Stimulated activated CD4-positive, alpha-beta T cell treated with anti-CD3 and anti-CD28 coated beads, TNF-alpha, amount 100 ng/mL, for 24 hours (primary cell): ENCODE data around the gene RASIP1.
"Not testable (repeated sequence)": the region's sequence is repeated elsewhere in the genome, so short reads cannot be mapped to it uniquely, and the experiment has no call there.

Source experiments
- DNase-seq, 3 experiments: peaks; one replicate each; pipeline ENCODE4 v3.0.0-alpha.2; 2020; ENCODE audit warnings: low read depth in 3 of 3

Gene RASIP1

DNA sequence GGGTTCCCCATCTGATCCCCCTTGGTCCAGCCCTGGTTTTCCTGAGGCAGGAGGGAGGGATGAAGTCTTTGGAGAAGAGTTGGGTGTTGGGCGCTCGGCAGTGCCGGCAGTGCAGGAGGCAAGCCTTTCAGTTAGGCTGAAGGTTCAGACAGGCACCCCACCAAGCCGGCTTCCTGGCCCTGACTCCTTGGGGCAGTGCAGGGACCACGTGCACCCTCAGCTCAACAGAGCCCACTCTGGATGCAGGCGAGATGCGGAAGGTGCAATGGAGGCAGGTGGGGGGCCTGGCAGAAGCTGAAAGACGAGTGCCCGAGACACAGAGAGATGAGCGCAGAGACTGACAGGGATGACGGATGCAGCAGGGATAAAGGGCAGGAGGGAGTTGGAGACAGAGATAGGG, 31.9 kb downstream of the RASIP1 start:
- no peak for DNase-seq

DNA sequence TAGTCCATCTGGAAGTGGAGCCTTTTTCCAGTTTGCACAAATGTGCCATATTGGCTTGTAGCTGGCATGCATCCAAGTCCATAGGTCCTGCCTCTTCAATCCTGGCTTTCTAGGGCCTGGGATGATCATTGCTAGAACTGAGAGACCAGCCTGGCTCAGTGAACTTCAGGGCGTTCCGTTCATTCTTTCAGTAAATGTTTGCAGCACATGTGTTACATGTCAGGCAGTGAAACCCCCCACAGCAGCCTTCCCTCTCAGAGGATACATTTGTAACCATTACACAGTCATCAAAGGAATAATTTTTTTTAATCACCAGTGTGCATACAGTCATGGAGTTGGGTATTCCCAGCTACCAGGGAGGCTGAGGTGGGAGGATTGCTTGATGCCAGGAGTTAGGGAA, 35.0 kb downstream of the RASIP1 start:
- DNase-seq, result no peak

DNA sequence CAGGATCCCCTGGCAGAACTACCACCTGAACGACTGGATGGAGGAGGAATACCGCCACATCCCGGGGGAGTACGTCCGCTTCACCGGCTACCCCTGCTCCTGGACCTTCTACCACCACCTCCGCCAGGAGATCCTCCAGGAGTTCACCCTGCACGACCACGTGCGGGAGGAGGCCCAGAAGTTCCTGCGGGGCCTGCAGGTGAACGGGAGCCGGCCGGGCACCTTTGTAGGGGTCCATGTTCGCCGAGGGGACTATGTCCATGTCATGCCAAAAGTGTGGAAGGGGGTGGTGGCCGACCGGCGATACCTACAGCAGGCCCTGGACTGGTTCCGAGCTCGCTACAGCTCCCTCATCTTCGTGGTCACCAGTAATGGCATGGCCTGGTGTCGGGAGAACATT, 37.1 kb downstream of the RASIP1 start:
- DNase-seq, result no peak

DNA sequence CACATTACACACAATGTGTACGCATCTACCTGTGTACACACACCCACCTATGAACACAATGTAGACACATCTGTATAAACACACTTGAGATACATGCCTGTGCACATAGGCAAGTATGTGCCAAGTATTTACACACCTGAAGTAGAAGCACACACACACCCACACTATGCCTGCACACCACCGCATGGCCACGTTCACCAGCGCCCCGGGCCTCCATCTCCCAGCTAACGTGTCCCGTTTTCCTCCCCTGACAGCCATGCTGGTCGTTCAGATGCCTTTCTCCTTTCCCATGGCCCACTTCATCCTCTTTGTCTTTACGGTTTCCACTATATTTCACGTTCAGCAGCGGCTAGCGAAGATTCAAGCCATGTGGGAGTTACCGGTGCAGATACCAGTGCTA, 37.7 kb downstream of the RASIP1 start:
- DNase-seq, result no peak

DNA sequence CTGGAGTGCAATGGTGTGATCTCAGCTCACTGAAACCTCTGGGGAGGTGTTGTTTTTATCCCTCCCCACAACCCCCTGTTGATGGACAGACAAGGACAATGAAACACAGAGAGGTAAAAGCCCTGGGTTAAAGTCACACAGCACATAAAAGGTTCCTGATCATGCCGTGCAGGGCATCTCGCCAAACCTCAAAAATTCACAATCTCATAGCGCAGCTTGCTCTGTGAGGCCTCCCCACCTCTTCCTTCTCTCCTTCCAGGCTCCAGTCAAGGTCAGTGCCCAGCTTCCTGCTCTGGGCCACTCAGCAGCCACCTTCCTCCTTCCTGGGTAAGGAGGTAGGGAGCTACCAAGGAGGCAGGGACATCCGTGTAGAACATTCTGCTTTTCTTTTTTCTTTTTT, 42.4 kb downstream of the RASIP1 start:
- no peak for DNase-seq

DNA sequence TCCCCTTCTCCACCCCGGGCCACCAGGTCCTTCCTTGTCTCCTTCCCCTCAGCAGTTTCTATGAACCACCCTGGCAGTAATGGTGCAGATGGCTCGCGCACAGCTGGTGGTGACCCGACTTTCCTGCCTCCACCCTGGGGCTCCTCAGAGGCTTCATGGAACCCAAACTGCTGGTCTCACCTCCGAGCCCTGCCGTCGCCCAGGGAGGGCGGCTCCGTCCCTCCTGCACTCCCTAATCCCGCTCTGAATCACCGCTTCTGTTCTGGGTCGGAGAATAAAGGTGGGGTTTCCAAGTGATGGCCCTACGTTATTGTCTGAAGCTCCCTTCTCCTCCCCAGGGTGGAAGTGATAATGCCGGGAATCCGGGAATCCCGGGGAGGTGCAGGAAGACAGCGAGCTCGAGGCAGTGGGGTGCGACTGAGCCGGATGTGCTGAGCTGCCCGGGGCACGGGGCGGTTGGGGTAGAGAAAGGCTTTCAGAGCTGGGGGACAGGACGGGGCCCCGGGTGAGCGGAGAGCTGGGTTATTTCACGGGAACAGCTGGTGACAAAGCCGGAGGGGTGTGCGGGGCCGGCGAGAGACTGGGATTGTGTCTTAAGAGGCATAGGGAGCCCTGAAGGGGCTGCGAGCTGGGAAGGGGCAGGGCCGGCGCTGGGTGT, 43.9 kb downstream of the RASIP1 start:
- DNase-seq, result no peak

DNA sequence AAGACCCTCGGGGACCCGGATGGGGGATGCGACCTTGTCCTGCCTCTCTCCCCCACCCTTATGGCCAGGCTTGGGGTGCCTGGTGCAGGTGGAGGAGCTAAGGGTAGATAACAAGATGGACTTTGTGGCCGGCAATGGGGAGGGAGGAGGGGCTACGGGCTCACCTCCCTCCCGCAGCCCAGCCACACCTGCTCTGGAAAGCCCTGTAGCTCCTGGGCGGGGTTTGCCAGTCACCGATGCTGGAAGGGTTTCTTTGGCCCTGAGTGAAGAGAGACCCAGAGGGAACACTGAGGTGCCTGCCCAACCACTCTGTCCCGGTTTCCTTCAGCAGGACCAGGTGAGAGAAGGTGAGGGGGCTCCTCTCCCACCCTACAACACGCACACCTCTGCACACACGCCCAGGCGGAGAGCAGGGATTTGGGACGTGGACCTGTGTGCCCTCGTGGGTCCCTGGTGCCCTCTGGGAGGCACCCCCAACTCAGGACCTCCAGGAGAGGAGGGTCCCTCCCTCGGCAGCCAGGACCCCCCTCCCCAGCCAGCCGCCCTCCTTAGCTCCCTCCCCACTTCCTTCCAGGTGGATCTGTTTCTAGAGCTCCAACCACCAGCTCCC, 44.6 kb downstream of the RASIP1 start, which contains the start of gene FUT2:
FUT2 (plus strand) TSS at position 229 of the 610 bp plus-strand sequence. CDS start 6,986 bp downstream, outside the sequence.
- no peak for DNase-seq

DNA sequence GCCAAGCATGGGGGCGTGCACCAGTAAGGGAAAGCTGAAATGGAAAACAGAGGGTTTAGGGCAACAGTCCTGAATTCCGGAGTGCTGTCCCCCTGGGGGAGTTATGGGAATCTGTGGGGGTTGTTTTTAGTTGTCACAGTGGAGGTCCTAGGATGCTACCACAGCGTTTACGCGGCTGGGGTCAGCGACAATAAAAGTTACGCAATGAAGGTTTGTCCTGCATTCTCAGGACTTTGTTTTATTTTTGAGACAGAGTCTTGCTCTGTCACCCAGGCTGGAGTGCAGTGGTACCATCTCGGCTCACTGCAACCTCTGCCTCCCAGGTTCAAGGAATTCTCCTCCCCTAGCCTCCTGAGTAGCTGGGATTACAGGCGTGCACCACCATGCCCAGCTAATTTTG, 46.8 kb downstream of the RASIP1 start:
- not testable (repeated sequence) for DNase-seq

GRCh38 chr19:48689449-48689848, 51.0 kb downstream of the RASIP1 start:
- no peak for DNase-seq

DNA sequence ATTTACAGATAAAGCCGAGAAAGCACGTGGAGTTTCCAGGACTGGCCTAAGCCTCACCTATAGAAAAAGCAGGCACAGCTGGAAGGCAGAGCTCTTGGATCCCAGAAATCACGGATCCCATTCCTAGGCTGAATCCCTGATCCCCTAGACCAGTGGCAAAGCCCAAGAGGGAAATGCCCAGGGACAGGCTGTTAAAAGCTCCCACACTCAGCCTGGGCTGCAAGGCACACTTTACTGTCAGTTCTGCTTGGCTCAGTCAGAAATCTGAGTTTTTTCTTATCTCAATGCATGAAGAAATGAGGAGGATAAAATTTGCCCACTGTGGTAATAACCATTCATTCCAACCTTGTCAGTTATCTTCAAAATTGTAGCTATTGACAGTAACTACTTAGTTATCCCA, 52.6 kb downstream of the RASIP1 start:
- DNase-seq, result no peak

GRCh38 chr19:48686637-48687036, 53.8 kb downstream of the RASIP1 start:
- DNase-seq, result not testable (repeated sequence)

GRCh38 chr19:48686088-48686487, 54.3 kb downstream of the RASIP1 start:
- no peak for DNase-seq

GRCh38 chr19:48685583-48685982, 54.8 kb downstream of the RASIP1 start:
- no peak for DNase-seq

- DNase-seq, result peak in 1 of 3 experiments; percentile 22
These were observed 57.1 kb downstream of the RASIP1 start for GRCh38 chr19:48683349-48683748.

- no peak for DNase-seq
These were observed 59.3 kb downstream of the RASIP1 start for GRCh38 chr19:48681127-48681470.

DNA sequence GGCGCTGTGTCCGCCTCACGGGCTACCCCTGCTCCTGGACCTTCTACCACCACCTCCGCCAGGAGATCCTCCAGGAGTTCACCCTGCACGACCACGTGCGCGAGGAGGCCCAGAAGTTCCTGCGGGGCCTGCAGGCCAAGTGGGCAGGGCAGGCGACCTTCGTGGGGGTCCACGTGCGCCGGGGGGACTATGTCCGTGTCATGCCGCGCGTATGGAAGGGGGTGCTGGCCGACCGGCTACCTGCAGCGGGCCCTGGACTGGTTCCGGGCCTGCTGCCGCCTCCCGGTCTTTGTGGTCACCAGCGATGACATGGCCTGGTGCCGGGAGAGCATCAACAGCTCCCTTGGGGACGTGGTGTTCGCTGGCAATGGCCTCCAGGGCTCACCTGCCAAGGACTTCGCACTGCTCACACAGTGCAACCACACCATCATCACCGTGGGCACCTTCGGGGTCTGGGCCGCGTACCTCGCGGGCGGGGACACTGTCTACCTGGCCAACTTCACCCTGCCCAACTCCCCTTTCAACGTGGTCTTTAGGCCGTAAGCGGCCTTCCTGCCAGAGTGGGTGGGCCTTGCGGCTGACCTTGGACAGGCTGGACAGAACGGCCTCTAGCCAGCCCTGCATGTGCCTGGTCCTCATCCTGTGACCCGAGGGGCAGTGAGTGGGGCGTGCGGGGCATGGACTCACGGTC, 59.8 kb downstream of the RASIP1 start:
- no peak for DNase-seq

- DNase-seq, result not testable (repeated sequence)
These were observed 60.4 kb downstream of the RASIP1 start for GRCh38 chr19:48680006-48680405.

DNA sequence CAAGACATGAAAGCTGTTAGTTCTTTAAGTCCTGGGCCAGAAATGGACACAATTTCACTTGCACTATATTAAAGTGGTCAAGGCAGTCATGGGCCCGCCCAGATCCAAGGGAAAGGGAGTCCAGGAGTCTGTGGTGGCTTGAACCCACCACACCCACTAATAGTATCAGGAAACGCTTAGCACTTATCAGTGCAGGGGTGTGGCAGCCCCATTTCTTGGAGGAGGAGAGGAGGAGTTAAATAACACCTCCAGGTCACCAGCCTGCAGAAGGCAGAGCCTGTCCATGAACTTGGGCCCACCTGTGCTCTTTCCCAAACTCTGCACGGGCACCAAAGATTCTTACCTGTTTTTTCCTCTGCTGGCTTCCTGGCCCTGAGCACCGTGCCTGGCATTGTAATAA, 62.2 kb downstream of the RASIP1 start:
- no peak for DNase-seq

DNA sequence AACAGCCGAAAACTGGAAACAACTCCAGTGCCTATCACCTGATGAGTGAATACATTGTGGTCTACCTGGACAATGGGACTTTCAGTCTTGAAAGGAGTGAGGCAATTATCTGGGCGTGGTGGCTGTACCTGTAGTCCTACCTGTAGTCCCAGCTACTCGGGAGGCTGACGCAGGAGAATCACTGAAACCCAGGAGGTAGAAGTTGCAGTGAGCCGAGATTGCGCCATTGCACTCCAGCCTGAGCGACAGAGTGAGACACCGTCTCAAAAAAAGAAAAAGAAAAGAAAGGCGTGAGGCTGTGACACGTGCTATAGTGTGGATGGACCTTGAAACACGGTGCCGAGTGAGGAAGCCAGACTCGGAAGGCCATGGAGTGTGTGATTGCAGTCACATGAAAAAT, 63.5 kb downstream of the RASIP1 start:
- DNase-seq, result no peak

GRCh38 chr19:48676487-48676886, 63.9 kb downstream of the RASIP1 start:
- no peak for DNase-seq

GRCh38 chr19:48674921-48675824, 65.2 kb downstream of the RASIP1 start:
- DNase-seq, result peak; percentile 56 to 75 (median 69)

DNA sequence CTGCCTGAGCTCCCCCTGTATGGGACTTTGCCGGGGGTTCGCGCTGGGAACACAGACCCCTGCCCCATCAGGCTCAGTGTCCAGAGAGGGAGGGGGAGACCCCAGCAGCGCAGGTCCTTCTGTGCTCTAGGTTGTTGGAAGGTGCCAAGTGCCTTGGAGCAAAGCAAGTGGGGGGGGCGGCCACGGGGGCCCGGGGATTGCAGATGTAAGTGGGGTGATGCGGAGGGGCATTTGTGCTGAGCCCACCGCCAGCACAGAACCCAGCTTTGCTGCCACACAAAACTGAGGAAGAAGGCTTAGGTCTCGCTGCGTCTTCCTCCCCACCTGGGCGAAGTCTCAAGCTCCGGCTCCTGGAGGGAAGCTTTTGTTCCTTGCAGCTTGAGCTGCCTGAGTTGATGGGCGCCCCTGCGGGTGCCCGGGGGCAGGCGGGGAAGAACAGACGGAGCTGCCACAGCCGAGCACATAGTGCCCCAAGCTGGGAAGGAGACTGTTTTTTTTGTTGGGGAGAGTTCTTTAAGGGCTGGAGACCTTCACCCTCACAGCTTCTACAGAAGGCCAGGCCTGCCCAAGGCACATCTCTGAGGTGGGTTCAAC, 66.1 kb downstream of the RASIP1 start:
- DNase-seq, result no peak
